Right lobe of liver (tissue), 6 donors: Measurements from ENCODE around the gene NAP1L1. TPM values are rescaled to one million over a fixed set of nuclear protein-coding genes. Genes with fewer than 3 reads are reported as not detected.

Source experiments
- ATAC-seq, 4 donors: fragments of 200-7000 bp; cut with Tn5 transposase; one replicate each; pipeline ENCODE4 v1.9.1; 2020; ENCODE audit warnings: mild to moderate bottlenecking in 4 of 4, moderate library complexity in 4 of 4
- DNase-seq, 3 donors: peaks; one replicate each; pipeline ENCODE4 v3.0.0-alpha.2; 2020
- H3K27ac ChIP-seq, 3 donors: fragments of 200-600 bp; one replicate each; pipeline ENCODE4 v1.8.0; 2022
- H3K27me3 ChIP-seq, 2 donors: fragments of 200-600 bp; one replicate each; pipeline ENCODE4 v1.8.0; 2022
- H3K36me3 ChIP-seq, 4 donors: fragments of 200-600 bp; sonication (generic) in 1 of 4; one replicate each; pipeline versions ENCODE4 v1.5.1 to v1.8.0; 2017 to 2022; ENCODE audit warnings: control low read depth in 1 of 4
- H3K4me1 ChIP-seq, 4 donors: fragments of 200-600 bp; sonication (generic) in 1 of 4; one replicate each; pipeline versions ENCODE4 v1.5.1 to v1.8.0; 2017 to 2022; ENCODE audit warnings: control low read depth in 1 of 4
- H3K4me3 ChIP-seq, 3 donors: fragments of 200-600 bp; one replicate each; pipeline ENCODE4 v1.8.0; 2022
- H3K9me3 ChIP-seq, 4 donors: fragments of 200-600 bp; sonication (generic) in 1 of 4; one replicate each; pipeline versions ENCODE4 v1.5.1 to v1.8.0; 2017 to 2022; ENCODE audit warnings: control low read depth in 1 of 4
- POLR2A ChIP-seq: fragments of 450-650 bp; IDR thresholded peaks from one replicate; pipeline ENCODE4 v1.6.1; 2017; ENCODE audit warnings: antibody characterized with exemption, mild to moderate bottlenecking
- WGBS: methylation state at CpG from one replicate; pipeline ENCODE4 v1.1.6; 2018; ENCODE audit warnings: low coverage, low lambda C conversion rate; ENCODE audit not compliant: insufficient coverage; ENCODE audit errors: missing lambda C conversion rate; 5-methylcytosine and 5-hydroxymethylcytosine counted together
- intact Hi-C, 2 donors: fragments of 100-400 bp; cut with DNase I; formaldehyde crosslinking; loops; one replicate each; pipeline versions ENCODE4 v1.11.2 to v1.14.1; 2022
- total RNA-seq, 6 experiments: library from RNA; depleted of rRNA in 2 of 6; stranded (reverse); fragments of >200 nt in 2 of 6; fragmentation: NEBNext Ultra II Directional in 3 of 6; extraction: Animal tissue kit (Norgen Biotek cat#: 25700) in 3 of 6; gene quantifications; one replicate each; pipeline versions ENCODE4 v1.1.0 to v1.2.4, GENCODE V29; 2016 to 2023
- TF ChIP-seq, protein P1 (sequence below), 4 donors: fragments of 200-600 bp in 3 of 4; fragments of 450-650 bp in 1 of 4; IDR thresholded peaks; one replicate each; pipeline versions ENCODE4 v1.5.1 to v1.8.0; 2016 to 2022; ENCODE audit warnings: antibody characterized with exemption in 4 of 4, mild to moderate bottlenecking in 2 of 4
- donor health status: DM: no; HTN: yes; CAD: no.
- donor health status: DM: no; HTN: no; CAD: no.
- donor health status: DM: no; HTN: no; CAD: no.
- donor health status: DM: no; HTN: yes; CAD: no.
- donor health status: DM: no; HTN: yes; CAD: no.

Gene NAP1L1
- total RNA-seq, 6 experiments from 2014 or later, result 61.9 to 99.1 (median 81.5) TPM

DNA sequence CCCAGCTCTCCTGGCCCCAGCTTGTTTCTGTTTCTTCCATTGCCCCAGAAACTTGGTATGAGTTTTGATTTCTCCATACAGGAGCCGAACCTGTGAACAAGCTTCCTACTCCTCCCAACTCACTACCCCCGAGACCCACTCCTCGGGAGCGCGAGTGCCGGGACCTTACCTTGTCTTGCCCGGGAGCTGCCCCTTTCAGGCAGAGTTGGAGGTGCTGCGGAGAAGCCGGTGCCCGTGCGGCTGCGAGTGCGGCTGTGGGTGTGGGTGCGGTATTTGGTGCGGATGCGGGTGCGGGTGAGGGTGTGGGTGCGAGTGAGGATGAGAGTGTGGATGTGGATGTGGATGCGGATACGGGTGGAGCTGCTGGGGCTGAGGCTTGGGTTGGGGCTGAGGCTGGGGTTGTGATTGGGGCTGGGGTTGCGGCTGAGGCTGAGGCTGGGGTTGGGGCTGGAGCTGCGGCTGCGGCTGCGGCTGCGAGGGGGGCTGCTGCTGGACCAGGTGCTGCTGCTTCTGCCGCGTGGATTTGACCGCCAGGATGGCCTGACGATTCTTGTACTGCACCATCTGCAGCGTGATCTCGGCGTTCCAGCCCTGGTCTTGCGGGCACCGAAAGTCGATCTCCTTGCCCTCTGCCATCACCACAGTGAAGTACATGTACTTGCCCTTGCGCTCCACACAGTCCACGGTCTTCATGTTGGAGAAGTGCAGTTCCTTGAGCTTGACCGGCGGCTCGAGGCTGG is 54.0 kb downstream of the NAP1L1 start:
- H3K27ac ChIP-seq, result peak overlapping the region; percentile 76 to 98 (median 98)
- no peaks in the 10 kb centered on the region for H3K36me3 ChIP-seq
- ATAC-seq (no peak), DNase-seq (peak; percentile 39 to 67 (median 58))
- H3K9me3 ChIP-seq, result no peaks in the 10 kb centered on the region
- H3K4me1 ChIP-seq, result peaks cover 0 to 10% (median 3%) of the 10 kb centered on the region in 4 donors
- WGBS, result under 1% methylated on average over 20 of the region's 40 CpGs
- intact Hi-C loops, result loop anchor here (10.0 kb wide), 2 partner anchors 216 to 506 kb away; no protein-coding TSS in a partner anchor
- no peaks in the 10 kb centered on the region for H3K27me3 ChIP-seq
- H3K4me3 ChIP-seq, result peak overlapping the region; percentile 78 to 90 (median 82)
- TF ChIP-seq, protein P1, sequence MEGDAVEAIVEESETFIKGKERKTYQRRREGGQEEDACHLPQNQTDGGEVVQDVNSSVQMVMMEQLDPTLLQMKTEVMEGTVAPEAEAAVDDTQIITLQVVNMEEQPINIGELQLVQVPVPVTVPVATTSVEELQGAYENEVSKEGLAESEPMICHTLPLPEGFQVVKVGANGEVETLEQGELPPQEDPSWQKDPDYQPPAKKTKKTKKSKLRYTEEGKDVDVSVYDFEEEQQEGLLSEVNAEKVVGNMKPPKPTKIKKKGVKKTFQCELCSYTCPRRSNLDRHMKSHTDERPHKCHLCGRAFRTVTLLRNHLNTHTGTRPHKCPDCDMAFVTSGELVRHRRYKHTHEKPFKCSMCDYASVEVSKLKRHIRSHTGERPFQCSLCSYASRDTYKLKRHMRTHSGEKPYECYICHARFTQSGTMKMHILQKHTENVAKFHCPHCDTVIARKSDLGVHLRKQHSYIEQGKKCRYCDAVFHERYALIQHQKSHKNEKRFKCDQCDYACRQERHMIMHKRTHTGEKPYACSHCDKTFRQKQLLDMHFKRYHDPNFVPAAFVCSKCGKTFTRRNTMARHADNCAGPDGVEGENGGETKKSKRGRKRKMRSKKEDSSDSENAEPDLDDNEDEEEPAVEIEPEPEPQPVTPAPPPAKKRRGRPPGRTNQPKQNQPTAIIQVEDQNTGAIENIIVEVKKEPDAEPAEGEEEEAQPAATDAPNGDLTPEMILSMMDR (IDR thresholded peaks at IDR 0.05), result no peak
- no peak for TF ChIP-seq POLR2A

DNA sequence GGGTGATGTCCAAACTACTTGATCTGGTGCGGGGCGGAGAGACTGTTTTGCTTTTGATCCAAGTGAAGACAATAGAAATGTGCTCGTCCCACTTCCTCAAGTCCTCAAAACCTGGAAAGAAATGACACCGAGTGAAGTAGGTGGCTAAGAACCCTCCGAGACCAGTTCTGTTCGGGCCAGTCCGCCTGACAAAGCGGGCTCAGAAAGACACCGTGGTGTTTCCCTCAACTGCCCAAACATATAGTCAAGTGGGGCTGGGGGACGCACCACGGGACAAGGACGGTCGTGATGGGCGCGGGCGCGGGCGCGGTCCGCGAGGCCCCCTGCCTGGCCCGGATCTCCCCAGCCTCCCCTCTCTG is 54.5 kb downstream of the NAP1L1 start:
- H3K36me3 ChIP-seq, result no peaks in the 10 kb centered on the region
- ATAC-seq, result no peak

GRCh38 chr12:76028571-76029277 is 55.8 kb downstream of the NAP1L1 start:
- Histone ChIP-seq H3K27me3 (no peaks in the 10 kb centered on the region), H3K9me3 (no peaks in the 10 kb centered on the region), H3K27ac (peak overlapping the region in 2 of 3 donors; percentile 61 to 72), H3K4me1 (peaks cover 0 to 10% (median 3%) of the 10 kb centered on the region in 4 donors), H3K4me3 (peak overlapping the region; percentile 78 to 90 (median 82)), H3K36me3 (no peaks in the 10 kb centered on the region)
- DNase-seq (no peak), ATAC-seq (no peak)
- TF ChIP-seq, protein P1 (IDR thresholded peaks at IDR 0.05), result no peak
- TF ChIP-seq POLR2A, result peak; percentile 9
- WGBS, result 47% methylated on average over 3 of the region's 3 CpGs
- intact Hi-C loops, result no loop called here

More for the DNA sequence above, 54.5 kb downstream of the NAP1L1 start:
- peaks cover 0 to 10% (median 3%) of the 10 kb centered on the region in 4 donors for H3K4me1 ChIP-seq
- H3K27me3 ChIP-seq, result no peaks in the 10 kb centered on the region
- peak in 1 of 3 donors; percentile 29 for DNase-seq
- WGBS, result 16% methylated on average over 6 of the region's 22 CpGs
- intact Hi-C loops, result loop anchor here (10.0 kb wide), 2 partner anchors 215 to 505 kb away; no protein-coding TSS in a partner anchor
- TF ChIP-seq POLR2A, result no peak
- TF ChIP-seq, protein P1 (IDR thresholded peaks at IDR 0.05), result no peak
- peak overlapping the region; percentile 78 to 90 (median 82) for H3K4me3 ChIP-seq
- no peaks in the 10 kb centered on the region for H3K9me3 ChIP-seq
- H3K27ac ChIP-seq, result peak overlapping the region; percentile 21 to 72 (median 61)

DNA sequence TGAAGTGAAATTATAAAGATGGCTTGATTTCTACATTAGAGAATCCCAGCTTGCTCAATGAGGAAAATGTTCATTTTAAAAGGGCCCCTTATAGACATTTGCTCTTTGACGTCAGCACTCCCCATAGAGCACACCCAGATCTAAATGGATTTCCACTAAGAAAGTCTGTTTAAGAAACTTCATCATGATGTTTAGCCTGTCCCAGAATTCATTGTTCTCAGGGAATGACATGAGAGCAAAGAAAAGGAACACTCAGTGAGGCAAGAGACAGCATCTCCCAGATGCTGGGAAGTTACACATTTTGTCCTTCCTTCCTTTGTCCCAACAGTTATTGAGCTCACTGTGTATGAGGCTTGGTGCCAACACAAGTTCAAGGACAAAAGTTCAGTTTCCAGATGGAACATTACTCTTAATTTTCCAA is 57.8 kb downstream of the NAP1L1 start:
- Histone ChIP-seq H3K36me3 (no peaks in the 10 kb centered on the region), H3K27ac (peak overlapping the region in 1 of 3 donors; percentile 11), H3K4me1 (peaks cover 0 to 5% (median 2%) of the 10 kb centered on the region in 4 donors), H3K27me3 (no peaks in the 10 kb centered on the region), H3K4me3 (no peak overlapping the region), H3K9me3 (no peaks in the 10 kb centered on the region)
- intact Hi-C loops, result no loop called here
- 67% methylated on average over 1 of the region's 1 CpG for WGBS
- DNase-seq, result no peak
- TF ChIP-seq, protein P1 (IDR thresholded peaks at IDR 0.05), result no peak
- peak; percentile 11 for TF ChIP-seq POLR2A
- ATAC-seq, result no peak
